ENCODE results near the gene RFC4. TPM values are rescaled to one million over a fixed set of nuclear protein-coding genes. Genes with fewer than 3 reads are reported as not detected.
A peak's percentile ranks its signal among the peaks of the same experiment; 100 is the strongest.

RFC4 gene
- total and polyA plus RNA-seq, 2 experiments from 2014 or later, result 14.9 to 28.6 TPM

DNA sequence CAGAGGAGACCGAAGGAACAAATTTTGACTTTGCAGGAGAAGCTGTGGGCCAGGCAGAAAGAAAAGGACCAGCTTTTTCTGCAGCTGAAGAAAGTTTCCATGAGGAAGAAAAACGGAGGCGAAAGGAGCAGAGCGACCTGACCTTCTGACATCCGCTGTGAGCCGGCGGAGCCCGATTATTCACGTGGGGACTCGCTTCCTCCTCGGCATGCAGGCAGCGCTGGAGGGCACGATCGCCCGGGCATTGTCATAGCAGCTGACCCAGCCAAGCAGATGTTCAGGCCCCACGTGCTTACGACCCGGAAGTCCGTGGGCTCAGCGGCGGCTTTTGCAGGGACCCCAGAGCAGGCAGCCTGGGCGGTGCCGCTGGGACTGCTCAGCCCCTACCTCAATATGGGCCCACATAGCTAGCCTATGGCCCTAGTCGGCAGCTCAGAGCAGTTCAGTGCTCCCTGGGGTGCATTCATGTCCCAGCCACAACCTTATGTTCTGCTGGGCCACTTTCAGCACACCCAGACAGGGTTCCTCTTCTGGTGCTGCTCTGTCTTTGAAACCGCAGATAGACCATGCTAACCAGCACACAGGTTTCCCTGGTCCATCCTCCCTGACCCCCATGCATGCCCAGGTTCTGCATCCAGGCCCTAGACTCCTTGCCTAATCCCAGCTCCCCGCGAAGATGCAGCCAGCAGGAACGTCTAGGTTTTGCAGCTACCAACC is 33.4 kb downstream of the RFC4 start:
- peak; percentile 46 for DNase-seq (ENCODE audit: low spot score)
- Histone ChIP-seq H3K27me3 (no peaks in the 10 kb centered on the region), H3K9me2 (replicated peaks; ENCODE audit: insufficient read depth) (no peaks in the 10 kb centered on the region), H3K79me2 (no peaks in the 10 kb centered on the region), H4K20me1 (ENCODE audit: insufficient read depth, poor library complexity, severe bottlenecking) (no peaks in the 10 kb centered on the region), H3K27ac (peak overlapping the region; percentile 65), H2AFZ (peak overlapping the region; percentile 88), H3K36me3 (replicated peaks; ENCODE audit: insufficient read depth, low read depth) (no peaks in the 10 kb centered on the region), H3K4me1 (ENCODE audit: insufficient read depth) (no peaks in the 10 kb centered on the region), H3K4me3 (no peak overlapping the region), H3K4me2 (peak overlapping the region; percentile 89), H3K9me3 (ENCODE audit: low read depth) (no peaks in the 10 kb centered on the region)
- TF ChIP-seq EZH2phosphoT487 (IDR thresholded peaks at IDR 0.05; ENCODE audit: low read depth, severe bottlenecking, unreplicated experiment) (no peak), EZH2 (IDR thresholded peaks at IDR 0.05; ENCODE audit: borderline replicate concordance) (no peak)
- TF ChIP-seq, protein P1, sequence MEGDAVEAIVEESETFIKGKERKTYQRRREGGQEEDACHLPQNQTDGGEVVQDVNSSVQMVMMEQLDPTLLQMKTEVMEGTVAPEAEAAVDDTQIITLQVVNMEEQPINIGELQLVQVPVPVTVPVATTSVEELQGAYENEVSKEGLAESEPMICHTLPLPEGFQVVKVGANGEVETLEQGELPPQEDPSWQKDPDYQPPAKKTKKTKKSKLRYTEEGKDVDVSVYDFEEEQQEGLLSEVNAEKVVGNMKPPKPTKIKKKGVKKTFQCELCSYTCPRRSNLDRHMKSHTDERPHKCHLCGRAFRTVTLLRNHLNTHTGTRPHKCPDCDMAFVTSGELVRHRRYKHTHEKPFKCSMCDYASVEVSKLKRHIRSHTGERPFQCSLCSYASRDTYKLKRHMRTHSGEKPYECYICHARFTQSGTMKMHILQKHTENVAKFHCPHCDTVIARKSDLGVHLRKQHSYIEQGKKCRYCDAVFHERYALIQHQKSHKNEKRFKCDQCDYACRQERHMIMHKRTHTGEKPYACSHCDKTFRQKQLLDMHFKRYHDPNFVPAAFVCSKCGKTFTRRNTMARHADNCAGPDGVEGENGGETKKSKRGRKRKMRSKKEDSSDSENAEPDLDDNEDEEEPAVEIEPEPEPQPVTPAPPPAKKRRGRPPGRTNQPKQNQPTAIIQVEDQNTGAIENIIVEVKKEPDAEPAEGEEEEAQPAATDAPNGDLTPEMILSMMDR (IDR thresholded peaks at IDR 0.05; ENCODE audit: poor library complexity), result no peak
- 39% methylated on average over 27 of the region's 28 CpGs for WGBS (ENCODE audit: low lambda C conversion rate, missing lambda C conversion rate)

DNA sequence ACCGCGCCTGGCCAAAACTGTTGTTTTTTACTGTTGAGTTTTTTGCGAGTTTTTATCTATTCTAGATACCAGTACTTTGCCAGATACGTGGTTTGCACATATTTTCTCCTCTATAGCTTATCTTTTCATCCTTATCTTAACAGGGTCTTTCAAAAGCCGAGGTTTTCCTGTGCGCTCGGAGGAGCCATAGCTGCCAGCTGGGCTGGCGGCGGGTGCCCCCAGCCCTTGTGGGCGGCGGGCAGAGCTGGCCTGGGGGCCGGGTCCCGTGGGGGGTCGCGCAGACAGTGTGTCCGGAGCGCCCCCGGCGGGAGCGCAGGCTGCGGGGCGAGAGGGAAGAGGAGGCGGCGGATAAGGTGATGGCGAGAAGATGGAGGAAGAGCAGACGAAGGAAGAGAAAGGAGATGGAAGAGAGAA is 34.0 kb downstream of the RFC4 start:
- no peaks in the 10 kb centered on the region for H3K79me2 ChIP-seq
- H3K4me3 ChIP-seq, result no peak overlapping the region
- H3K4me1 ChIP-seq (ENCODE audit: insufficient read depth), result no peaks in the 10 kb centered on the region
- H2AFZ ChIP-seq, result peak overlapping the region; percentile 88
- 32% methylated on average over 12 of the region's 26 CpGs for WGBS (ENCODE audit: low lambda C conversion rate, missing lambda C conversion rate)
- H3K36me3 ChIP-seq (replicated peaks; ENCODE audit: insufficient read depth, low read depth), result no peaks in the 10 kb centered on the region
- TF ChIP-seq EZH2 (IDR thresholded peaks at IDR 0.05; ENCODE audit: borderline replicate concordance) (no peak), EZH2phosphoT487 (IDR thresholded peaks at IDR 0.05; ENCODE audit: low read depth, severe bottlenecking, unreplicated experiment) (no peak)
- TF ChIP-seq, protein P1 (IDR thresholded peaks at IDR 0.05; ENCODE audit: poor library complexity), result no peak
- no peaks in the 10 kb centered on the region for H3K9me3 ChIP-seq (ENCODE audit: low read depth)
- H3K4me2 ChIP-seq, result peak overlapping the region; percentile 89
- H3K9me2 ChIP-seq (replicated peaks; ENCODE audit: insufficient read depth), result no peaks in the 10 kb centered on the region
- no peak for DNase-seq (ENCODE audit: low spot score)
- H4K20me1 ChIP-seq (ENCODE audit: insufficient read depth, poor library complexity, severe bottlenecking), result no peaks in the 10 kb centered on the region
- peak overlapping the region; percentile 65 for H3K27ac ChIP-seq
- H3K27me3 ChIP-seq, result no peaks in the 10 kb centered on the region

DNA sequence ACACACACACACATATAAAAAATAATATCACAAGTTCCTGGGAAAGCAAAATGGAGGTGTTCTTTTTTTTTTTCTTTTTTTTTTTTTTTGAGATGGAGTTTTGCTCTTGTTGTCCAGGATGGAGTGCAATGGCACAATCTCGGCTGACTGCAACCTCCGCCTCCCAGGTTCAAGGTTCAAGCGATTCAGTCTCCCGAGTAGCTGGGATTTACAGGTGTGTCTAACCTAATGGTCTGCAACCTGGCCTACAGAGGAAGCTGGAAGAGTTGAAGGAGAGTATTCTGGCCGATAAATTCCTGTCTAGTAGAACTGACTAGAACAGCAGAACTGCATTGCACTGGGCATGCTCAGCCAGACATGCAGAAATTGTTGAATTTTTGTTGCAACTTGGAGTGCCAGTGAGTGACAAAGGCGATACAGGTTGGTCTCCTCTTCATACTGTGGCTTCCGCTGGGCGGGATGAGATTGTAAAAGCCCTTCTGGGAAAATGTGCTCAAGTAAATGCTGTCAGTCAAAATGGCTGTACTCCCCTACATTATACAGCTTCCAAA is 45.3 kb downstream of the RFC4 start:
- Histone ChIP-seq H3K4me3 (no peak overlapping the region), H3K27ac (peak overlapping the region; percentile 30), H3K79me2 (no peaks in the 10 kb centered on the region), H3K9me3 (ENCODE audit: low read depth) (no peaks in the 10 kb centered on the region), H3K27me3 (no peaks in the 10 kb centered on the region), H4K20me1 (ENCODE audit: insufficient read depth, poor library complexity, severe bottlenecking) (no peaks in the 10 kb centered on the region), H3K36me3 (replicated peaks; ENCODE audit: insufficient read depth, low read depth) (no peaks in the 10 kb centered on the region), H3K9me2 (replicated peaks; ENCODE audit: insufficient read depth) (no peaks in the 10 kb centered on the region), H2AFZ (no peak overlapping the region), H3K4me2 (no peak overlapping the region), H3K4me1 (ENCODE audit: insufficient read depth) (no peaks in the 10 kb centered on the region)
- DNase-seq (ENCODE audit: low spot score), result no peak
- 84% methylated on average over 8 of the region's 8 CpGs for WGBS (ENCODE audit: low lambda C conversion rate, missing lambda C conversion rate)
- TF ChIP-seq EZH2phosphoT487 (IDR thresholded peaks at IDR 0.05; ENCODE audit: low read depth, severe bottlenecking, unreplicated experiment) (no peak), EZH2 (IDR thresholded peaks at IDR 0.05; ENCODE audit: borderline replicate concordance) (no peak)
- TF ChIP-seq, protein P1 (IDR thresholded peaks at IDR 0.05; ENCODE audit: poor library complexity), result no peak
